IMR-90 (cell line): Measurements from ENCODE around the gene MAMLD1. TPM values are rescaled to one million over a fixed set of nuclear protein-coding genes. Genes with fewer than 3 reads are reported as not detected.

Experiments used
- ATAC-seq: fragments of 200-7000 bp; cut with Tn5 transposase; 2 replicates; pipeline ENCODE4 v1.9.1; 2020; ENCODE audit warnings: low read depth, mild to moderate bottlenecking, moderate library complexity
- BruUV-seq: library from RNA; stranded (reverse); fragments of 400-500 nt; replicated peaks from 2 replicates; lab custom pipeline; 2021; lab: Mats Ljungman, UMichigan
- CTCF ChIA-PET: fragments of 300-600 bp; formaldehyde crosslinking; extraction: SDS; loops from one replicate; lab custom pipeline; 2021; ENCODE audit warnings: antibody characterized with exemption; lab: Yijun Ruan, JAX
- POLR2A ChIA-PET: fragments of 300-600 bp; sonication (Branson Sonifier 250); formaldehyde crosslinking; loops from one replicate; lab custom pipeline; 2022; ENCODE audit warnings: antibody characterized with exemption; ENCODE audit not compliant: unreplicated experiment; lab: Charles Lee
- DNase-seq: peaks from one replicate; pipeline ENCODE4 v3.0.0; 2013
- H2AFZ ChIP-seq: replicated peaks from 2 replicates; pipeline ENCODE3; 2013; ENCODE audit warnings: low read length, mild to moderate bottlenecking; ENCODE audit not compliant: poor library complexity
- H2AK5ac ChIP-seq: 2 replicates; pipeline ENCODE4 v1.6.1; 2013; ENCODE audit warnings: low read depth, low read length, inconsistent platforms
- H2AK9ac ChIP-seq: replicated peaks from 2 replicates; pipeline ENCODE3; 2013; ENCODE audit warnings: mild to moderate bottlenecking, low read depth, low read length, moderate library complexity; ENCODE audit not compliant: poor library complexity
- H2BK120ac ChIP-seq: 2 replicates; pipeline ENCODE4 v1.6.1; 2013; ENCODE audit warnings: low read depth, low read length, inconsistent platforms
- H2BK15ac ChIP-seq: 3 replicates; pipeline ENCODE4 v1.6.1; 2013; ENCODE audit warnings: low read depth, low read length, inconsistent platforms
- H2BK20ac ChIP-seq: 2 replicates; pipeline ENCODE4 v1.6.1; 2013; ENCODE audit warnings: low read depth, mild to moderate bottlenecking, inconsistent platforms, low read length, moderate library complexity
- H2BK5ac ChIP-seq: 2 replicates; pipeline ENCODE4 v1.6.1; 2013; ENCODE audit warnings: mild to moderate bottlenecking, low read depth, low read length, inconsistent platforms; ENCODE audit not compliant: poor library complexity, severe bottlenecking
- H3K14ac ChIP-seq: replicated peaks from 2 replicates; pipeline ENCODE4 v1.6.1; 2013; ENCODE audit warnings: low read depth, low read length, inconsistent platforms
- H3K18ac ChIP-seq: 2 replicates; pipeline ENCODE4 v1.6.1; 2013; ENCODE audit warnings: low read depth, low read length, control low read depth
- H3K23ac ChIP-seq: 2 replicates; pipeline ENCODE4 v1.6.1; 2013; ENCODE audit warnings: low read depth, low read length, inconsistent platforms
- H3K27ac ChIP-seq: 2 replicates; pipeline ENCODE4 v1.5.1; 2013; ENCODE audit warnings: mild to moderate bottlenecking, control low read depth, low read length; ENCODE audit not compliant: insufficient read depth
- H3K27me3 ChIP-seq: 2 replicates; pipeline ENCODE4 v1.6.1; 2013; ENCODE audit warnings: low read length; ENCODE audit not compliant: control insufficient read depth, insufficient read depth
- H3K36me3 ChIP-seq: 2 replicates; pipeline ENCODE4 v1.6.1; 2013; ENCODE audit warnings: low read length, mixed read lengths; ENCODE audit not compliant: control insufficient read depth, insufficient read depth
- H3K4ac ChIP-seq: 2 replicates; pipeline ENCODE4 v1.6.1; 2013; ENCODE audit warnings: low read depth, low read length, inconsistent platforms
- H3K4me1 ChIP-seq: 2 replicates; pipeline ENCODE4 v1.6.1; 2013; ENCODE audit warnings: low read length, mixed read lengths; ENCODE audit not compliant: control insufficient read depth, insufficient read depth
- H3K4me2 ChIP-seq: 2 replicates; pipeline ENCODE4 v1.6.1; 2013; ENCODE audit warnings: low read depth, mild to moderate bottlenecking, control low read depth, low read length, moderate library complexity
- H3K4me3 ChIP-seq: 2 replicates; pipeline ENCODE4 v1.5.1; 2013; ENCODE audit warnings: low read depth, mild to moderate bottlenecking, control low read depth, low read length, moderate library complexity; ENCODE audit not compliant: insufficient read depth
- H3K56ac ChIP-seq: 2 replicates; pipeline ENCODE4 v1.6.1; 2013; ENCODE audit warnings: low read length, inconsistent platforms; ENCODE audit not compliant: insufficient read depth; ENCODE audit errors: extremely low read depth
- H3K79me1 ChIP-seq, 2 experiments: 2 replicates each; pipeline ENCODE4 v1.6.1; 2013; ENCODE audit warnings: low read length in 2 of 2, inconsistent platforms in 1 of 2, low read depth in 1 of 2
- H3K9ac ChIP-seq: 2 replicates; pipeline ENCODE4 v1.6.1; 2013; ENCODE audit warnings: low read depth, low read length, control low read depth
- H3K9me1 ChIP-seq: 2 replicates; pipeline ENCODE4 v1.6.1; 2013; ENCODE audit warnings: low read length, inconsistent platforms; ENCODE audit not compliant: insufficient read depth
- H3K9me3 ChIP-seq: 2 replicates; pipeline ENCODE4 v1.6.1; 2013; ENCODE audit warnings: low read length; ENCODE audit not compliant: control insufficient read depth, insufficient read depth
- H4K20me1 ChIP-seq: 2 replicates; pipeline ENCODE4 v1.6.1; 2013; ENCODE audit warnings: low read length, inconsistent platforms; ENCODE audit not compliant: insufficient read depth
- H4K5ac ChIP-seq: 2 replicates; pipeline ENCODE4 v1.6.1; 2013; ENCODE audit warnings: mild to moderate bottlenecking, low read depth, low read length, control low read depth
- H4K8ac ChIP-seq, 2 experiments: 2 replicates each; pipeline ENCODE4 v1.6.1; 2013; ENCODE audit warnings: low read depth in 2 of 2, low read length in 2 of 2, control low read depth in 1 of 2, inconsistent platforms in 1 of 2
- H4K91ac ChIP-seq: 2 replicates; pipeline ENCODE4 v1.6.1; 2013; ENCODE audit warnings: low read depth, low read length, inconsistent platforms; ENCODE audit not compliant: insufficient read depth
- BHLHE40 ChIP-seq: fragments of 150-350 bp; IDR thresholded peaks from 2 replicates; pipeline ENCODE4 v1.6.1; 2016; ENCODE audit warnings: mild to moderate bottlenecking, low read depth, low read length
- CEBPB ChIP-seq: IDR thresholded peaks from 2 replicates; pipeline ENCODE4 v1.6.1; 2012; ENCODE audit warnings: low read depth, low read length, improper control_type of control experiment
- CHD1 ChIP-seq: IDR thresholded peaks from 2 replicates; pipeline ENCODE4 v1.6.1; 2012; ENCODE audit warnings: low read depth, low read length, improper control_type of control experiment
- CTCF ChIP-seq: conservative IDR thresholded peaks from 2 replicates; pipeline ENCODE4 v1.5.1; 2012; ENCODE audit warnings: mild to moderate bottlenecking, low read depth, low read length, improper control_type of control experiment
- ELK1 ChIP-seq: fragments of 150-350 bp; IDR thresholded peaks from 2 replicates; pipeline ENCODE4 v1.6.1; 2016; ENCODE audit warnings: low read depth, mild to moderate bottlenecking, low read length, moderate library complexity, borderline replicate concordance
- FOS ChIP-seq: fragments of 150-350 bp; IDR thresholded peaks from 2 replicates; pipeline ENCODE4 v1.6.1; 2016; ENCODE audit warnings: low read depth, low read length
- MAFK ChIP-seq: IDR thresholded peaks from 2 replicates; pipeline ENCODE4 v1.6.1; 2012; ENCODE audit warnings: low read depth, low read length, improper control_type of control experiment
- MAZ ChIP-seq: IDR thresholded peaks from 2 replicates; pipeline ENCODE4 v1.6.1; 2012; ENCODE audit warnings: low read depth, mild to moderate bottlenecking, low read length, improper control_type of control experiment, moderate library complexity, borderline replicate concordance
- NFE2L2 ChIP-seq: fragments of 150-350 bp; IDR thresholded peaks from 2 replicates; pipeline ENCODE4 v1.6.1; 2016; ENCODE audit warnings: low read depth, mild to moderate bottlenecking, low read length
- POLR2A ChIP-seq: IDR thresholded peaks from 2 replicates; pipeline ENCODE4 v1.6.1; 2012; ENCODE audit warnings: mild to moderate bottlenecking, low read depth, low read length
- RAD21 ChIP-seq: IDR thresholded peaks from 2 replicates; pipeline ENCODE4 v1.6.1; 2012; ENCODE audit warnings: low read length, improper control_type of control experiment
- RCOR1 ChIP-seq: IDR thresholded peaks from 2 replicates; pipeline ENCODE4 v1.6.1; 2012; ENCODE audit warnings: mild to moderate bottlenecking, low read length, improper control_type of control experiment; ENCODE audit not compliant: insufficient replicate concordance
- RFX5 ChIP-seq: IDR thresholded peaks from 2 replicates; pipeline ENCODE4 v1.8.0; 2012; ENCODE audit warnings: low read depth, mild to moderate bottlenecking, low read length, moderate library complexity
- SMC3 ChIP-seq: fragments of 150-350 bp; IDR thresholded peaks from 2 replicates; pipeline ENCODE4 v1.6.1; 2016; ENCODE audit warnings: low read depth, mild to moderate bottlenecking, antibody characterized with exemption, low read length, moderate library complexity
- USF2 ChIP-seq: fragments of 150-350 bp; IDR thresholded peaks from 2 replicates; pipeline ENCODE4 v1.6.1; 2017; ENCODE audit warnings: mild to moderate bottlenecking, antibody characterized with exemption, low read length, low read depth
- WGBS, 2 experiments: methylation state at CpG; one replicate each; pipeline versions ENCODE4 v1.1.5 to v1.1.7; 2013; ENCODE audit warnings: missing lambda C conversion rate in 2 of 2; ENCODE audit not compliant: insufficient read length in 1 of 2; ENCODE audit errors: extremely low coverage in 2 of 2; 5-methylcytosine and 5-hydroxymethylcytosine counted together
- dilution Hi-C: fragments of 300-500 bp; cut with HindIII; formaldehyde crosslinking; loops from one replicate; pipeline ENCODE4 v1.14.3; 2018; ENCODE audit warnings: low sequenced_read_pairs; ENCODE audit not compliant: unreplicated experiment
- in situ Hi-C: fragments of 300-500 bp; cut with MboI; formaldehyde crosslinking; loops from 3 replicates; pipeline ENCODE4 v1.14.3; 2019; ENCODE audit warnings: low sequenced_read_pairs, inconsistent platforms, mixed read lengths
- intact Hi-C: fragments of 100-400 bp; cut with micrococcal nuclease; formaldehyde crosslinking; loops from 2 replicates; pipeline ENCODE4 v1.10.0; 2022
- polyA plus RNA-seq, 3 experiments: library from polyadenylated mRNA; depleted of rRNA; stranded (reverse); fragments of >200 nt; gene quantifications; 2 replicates each; pipeline ENCODE4 v1.2.3, GENCODE V29; 2012; ENCODE audit warnings: low replicate concordance in 1 of 3
- total RNA-seq: library from RNA; depleted of rRNA; stranded (reverse); fragments of >200 nt; gene quantifications from 2 replicates; pipeline ENCODE4 v1.2.3, GENCODE V29; 2012

MAMLD1 gene
- total and polyA plus RNA-seq, 2 of the 4 experiments (the other 2 are of a cell fraction) = 1.4 to 11.0 TPM

GRCh38 chrX:150326541-150327247 lies 36.4 kb upstream of the MAMLD1 start:
- POLR2A ChIA-PET = no interaction called here
- H2AFZ ChIP-seq = no peak overlapping the region
- H3K23ac ChIP-seq = no peak overlapping the region
- peak overlapping the region; percentile 27; the same call in 1 of the 2 replicates for H2BK20ac ChIP-seq
- H3K14ac ChIP-seq = no peak overlapping the region
- H3K27ac ChIP-seq = no peak overlapping the region
- no peak overlapping the region for H3K56ac ChIP-seq
- no peak overlapping the region for H4K5ac ChIP-seq
- H3K36me3 ChIP-seq = no peaks in the 10 kb centered on the region
- intact Hi-C loops = no loop called here
- no peaks in the 10 kb centered on the region for H4K20me1 ChIP-seq
- no peak overlapping the region for H2BK120ac ChIP-seq
- peaks cover 10% of the 10 kb centered on the region for H3K4me1 ChIP-seq
- WGBS, 2 experiments = 25% methylated on average over 1 of the region's 7 CpGs; no CpG with 5 or more reads in 1 of the 2 experiments
- peak overlapping the region; percentile 33; the same call in 1 of the 2 replicates for H3K18ac ChIP-seq
- H3K4me2 ChIP-seq = peak overlapping the region; percentile 42; the same call in 1 of the 2 replicates
- no peak overlapping the region for H2AK5ac ChIP-seq
- BruUV-seq = no TSS peak
- H3K4me3 ChIP-seq = no peak overlapping the region
- H4K8ac ChIP-seq = peak overlapping the region; percentile 22 to 35; a peak in 1 of 4 replicates
- H2BK15ac ChIP-seq = no peak overlapping the region
- no peak overlapping the region for H4K91ac ChIP-seq
- in situ Hi-C loops = no loop called here
- no peak overlapping the region for H3K9ac ChIP-seq
- dilution Hi-C loops = no loop called here
- H3K9me3 ChIP-seq = no peaks in the 10 kb centered on the region
- no peak overlapping the region for H2BK5ac ChIP-seq
- H2AK9ac ChIP-seq = no peak overlapping the region
- DNase-seq (peak; percentile 7), ATAC-seq (peak; percentile 7; the same call in 1 of the 2 replicates)
- no peaks in the 10 kb centered on the region for H3K79me1 ChIP-seq
- CTCF ChIA-PET = interaction anchor here (0.6 kb wide), 1 partner anchor 81 kb away, joined by 3 read pairs; no protein-coding TSS in a partner anchor
- H3K4ac ChIP-seq = no peak overlapping the region; the same call in 1 of the 2 replicates
- no peaks in the 10 kb centered on the region for H3K27me3 ChIP-seq
- peaks cover 3% of the 10 kb centered on the region; the same call in 1 of the 2 replicates for H3K9me1 ChIP-seq
- TF ChIP-seq RAD21 (no peak), MAFK (no peak), USF2 (no peak), RCOR1 (no peak), CTCF (no peak), POLR2A (no peak), NFE2L2 (no peak), FOS (no peak), MAZ (no peak), CEBPB (no peak), RFX5 (no peak), CHD1 (no peak), BHLHE40 (no peak), SMC3 (no peak), ELK1 (no peak)
